A172 (cell line): ENCODE measurements around the gene SLC15A4. TPM values are rescaled to one million over a fixed set of nuclear protein-coding genes. Genes with fewer than 3 reads are reported as not detected.
"Not testable (repeated sequence)": the region's sequence is repeated elsewhere in the genome, so short reads cannot be mapped to it uniquely, and the experiment has no call there.

Experiments used
- DNase-seq: peaks from one replicate; pipeline ENCODE4 v3.0.0-alpha.2; 2015; ENCODE audit warnings: low spot score
- total RNA-seq: library from RNA; depleted of rRNA; stranded (reverse); fragments of >200 nt; shearing (Covaris generic); gene quantifications from 2 replicates; pipeline ENCODE4 v1.2.3, GENCODE V29; 2014; rRNA removed

SLC15A4 gene
- 26.7 and 30.3 TPM in 2 replicates for total RNA-seq

DNA sequence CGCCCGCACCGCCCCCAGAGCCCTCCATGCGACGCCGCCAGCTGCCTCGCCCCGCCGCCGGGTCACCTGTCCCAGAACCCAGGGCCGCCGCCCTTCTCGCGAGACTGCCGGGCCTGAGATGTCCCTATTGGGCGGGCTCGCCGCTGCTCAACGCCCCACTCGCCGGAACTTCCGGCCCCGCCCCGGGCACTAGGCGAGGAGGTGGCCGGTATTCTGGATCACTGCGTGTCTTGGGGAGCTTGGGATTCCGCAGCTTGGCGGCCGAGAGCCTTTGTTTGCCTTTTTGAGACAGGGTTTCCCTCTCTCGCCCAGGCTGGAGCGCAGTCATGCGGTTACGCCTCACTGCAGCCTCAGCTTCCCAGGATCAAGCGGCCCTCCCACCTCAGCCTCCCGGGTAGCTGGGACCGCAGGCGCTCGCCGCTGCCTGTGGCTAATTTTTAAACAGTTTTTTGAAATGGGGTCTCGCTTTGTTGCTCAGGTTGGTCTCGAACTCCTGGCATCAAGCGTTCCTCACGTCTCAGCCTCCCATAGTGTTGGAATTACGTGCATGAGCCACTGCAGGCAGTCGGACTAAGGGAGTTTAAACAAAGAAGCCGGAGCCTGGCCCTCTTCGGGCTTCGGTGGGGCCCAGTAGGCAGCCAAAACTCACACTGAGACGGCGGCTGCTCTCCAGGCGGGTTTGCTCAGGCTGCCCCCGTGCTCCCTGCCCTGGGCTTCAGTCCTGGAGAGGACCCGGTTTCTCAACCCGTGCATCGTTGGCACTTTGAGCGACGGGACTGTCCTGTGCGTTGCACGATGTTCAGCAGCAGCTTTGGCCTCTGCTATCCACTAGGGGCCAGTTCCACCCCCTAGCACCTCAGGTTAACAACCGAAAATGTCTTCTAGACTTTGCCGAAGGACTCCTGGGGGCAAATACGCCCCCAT is at the start of gene SLC15A4:
Gene SLC15A4, minus strand, starts transcription at position 43 of the 924 bp plus-strand sequence. Its CDS starts 15 bp downstream, at position 28.
- peak; percentile 82 for DNase-seq

DNA sequence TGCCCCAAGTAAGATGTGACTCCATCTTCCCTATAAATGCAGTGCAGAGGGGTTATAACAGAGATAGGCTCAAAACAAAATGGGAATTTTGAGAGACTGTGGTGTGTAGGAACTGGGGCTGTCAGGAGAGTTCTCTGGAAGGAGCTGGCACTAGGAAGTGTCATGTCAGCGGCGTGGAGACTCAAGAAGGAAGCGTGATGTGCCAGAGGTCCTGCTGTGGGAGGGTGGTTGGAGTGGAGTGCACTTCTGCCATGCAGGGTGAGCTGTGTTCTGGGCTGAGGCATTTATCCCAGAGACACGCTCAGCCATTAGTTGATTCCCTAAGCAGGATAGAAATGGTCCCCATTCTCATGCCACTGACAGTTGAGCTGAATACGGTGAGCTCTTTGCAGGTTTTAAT is 48.5 kb upstream of the SLC15A4 start:
- DNase-seq = no peak

DNA sequence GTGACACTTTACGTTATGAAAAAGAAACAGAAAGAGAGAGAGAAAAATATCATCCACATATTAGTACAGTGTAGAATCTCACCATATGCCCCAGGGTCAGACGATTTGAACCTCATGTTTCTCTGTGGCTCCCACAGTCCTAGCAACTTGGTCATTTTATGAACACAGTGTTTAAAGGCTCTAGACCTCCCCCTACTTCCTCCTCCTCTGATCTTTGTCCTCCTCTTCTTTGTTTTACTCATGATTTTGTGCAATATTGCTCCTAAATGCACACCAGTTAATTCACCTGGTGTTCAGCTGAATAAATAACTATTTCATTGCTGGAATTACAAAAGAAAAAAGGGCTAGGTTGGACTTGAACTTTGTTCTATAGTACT is 47.7 kb upstream of the SLC15A4 start:
- no peak for DNase-seq

DNA sequence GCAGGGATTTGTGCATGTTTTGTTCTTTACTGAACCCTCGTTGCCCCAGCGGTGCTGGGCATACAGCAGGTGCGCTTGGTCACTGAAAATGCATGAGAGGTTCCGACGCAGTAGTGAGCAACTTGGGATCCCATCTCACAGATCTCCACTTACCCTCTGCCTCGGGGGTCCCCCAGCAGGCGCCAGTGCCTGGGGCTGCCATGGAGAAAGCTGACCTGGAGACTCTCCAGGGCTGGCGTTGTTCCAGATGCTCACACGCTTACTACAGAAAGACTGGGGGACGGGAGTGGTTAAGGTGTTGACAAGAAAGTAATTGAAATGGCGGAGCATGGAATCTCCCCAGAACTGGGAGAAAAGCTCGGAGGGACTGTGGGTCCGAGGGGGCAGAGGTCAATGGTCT is 43.7 kb upstream of the SLC15A4 start:
- no peak for DNase-seq

DNA sequence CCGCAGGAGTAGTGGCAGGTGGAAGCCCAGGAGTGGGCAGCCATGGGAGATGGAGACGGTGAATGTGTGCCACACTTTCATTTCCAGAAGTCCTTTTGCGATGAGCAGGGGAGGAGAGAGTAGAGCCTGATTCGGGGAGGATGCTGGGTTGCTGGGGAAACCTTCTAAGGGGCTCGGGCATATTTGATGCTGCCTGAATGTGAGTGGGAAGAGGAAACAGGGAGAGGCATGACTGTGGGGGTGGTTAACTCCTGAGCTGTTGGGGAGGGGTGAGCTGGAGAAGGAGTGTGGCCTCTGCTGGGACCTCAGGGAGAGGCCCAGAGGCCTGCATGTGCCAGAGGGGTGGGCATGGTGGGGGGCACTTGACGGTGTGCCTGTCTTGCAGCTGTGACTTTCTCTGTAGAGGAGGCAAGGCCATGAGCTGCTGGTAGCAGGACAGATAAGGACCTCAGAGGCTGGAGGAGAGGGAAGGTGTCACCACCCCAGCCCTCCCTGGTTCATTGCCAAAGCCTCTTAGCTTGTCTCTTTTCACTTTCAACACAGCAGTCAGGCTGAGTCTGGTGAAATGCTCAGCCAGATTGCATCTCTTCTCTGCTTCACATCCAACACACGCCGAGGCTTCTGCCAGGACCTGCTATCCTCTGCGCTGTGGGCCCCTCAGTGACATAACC is 40.9 kb upstream of the SLC15A4 start:
- no peak for DNase-seq

DNA sequence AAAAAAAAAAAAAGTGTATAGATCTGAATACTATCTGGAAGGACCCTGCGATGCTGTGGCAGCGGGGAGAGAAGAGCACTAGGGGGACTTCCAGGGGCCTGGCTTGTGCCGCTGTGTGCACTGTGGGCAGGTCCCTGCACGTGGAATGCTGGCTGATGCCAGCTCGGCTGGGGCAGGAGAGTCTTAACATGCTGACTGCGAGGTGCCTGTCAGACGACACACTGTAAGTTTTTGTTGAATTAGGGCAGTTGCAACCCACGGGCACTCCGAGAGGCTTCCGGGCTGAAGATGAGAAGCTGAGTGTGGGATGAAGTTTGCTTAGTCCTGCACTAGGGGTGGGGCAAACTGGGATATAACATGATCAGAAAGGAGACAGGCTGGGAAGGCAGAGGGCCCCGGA is 40.2 kb upstream of the SLC15A4 start:
- no peak for DNase-seq

DNA sequence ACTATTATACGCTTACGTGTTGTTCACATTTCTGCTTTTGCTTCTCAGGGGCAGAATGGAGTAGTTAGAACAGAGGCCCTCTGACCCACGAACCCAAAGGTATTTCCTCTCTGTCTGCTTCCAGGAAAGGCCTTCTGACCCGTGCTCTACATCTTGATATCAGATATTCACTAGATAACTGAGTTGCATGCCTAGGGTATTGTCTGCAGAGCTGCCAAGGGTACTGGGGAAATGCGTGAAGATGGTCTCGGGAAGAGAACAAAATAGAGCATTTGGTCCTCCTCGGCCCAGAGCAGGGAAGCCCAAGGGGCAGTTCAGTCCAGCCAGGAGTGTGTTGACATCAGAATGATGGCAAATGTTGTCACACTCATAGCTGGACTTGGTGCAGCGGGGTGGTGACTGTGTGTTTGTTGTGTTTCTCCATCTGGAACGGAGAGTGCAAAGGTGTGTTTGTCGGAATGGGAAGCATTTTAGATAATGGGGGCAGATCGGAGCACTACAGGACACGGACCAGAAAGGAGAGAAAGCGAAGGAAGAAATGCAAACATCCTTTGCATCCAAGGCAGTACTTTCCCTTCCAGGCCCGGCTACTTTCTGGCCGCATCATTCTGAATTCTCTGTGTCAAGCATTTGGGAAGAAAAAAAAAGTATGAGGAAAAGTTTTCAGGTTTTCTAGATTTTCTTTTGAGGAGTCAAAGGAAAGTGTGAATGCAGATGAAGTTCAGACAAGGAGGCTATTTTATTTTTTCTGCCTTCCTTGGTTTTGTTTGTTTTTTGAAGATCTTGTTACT is 37.7 kb upstream of the SLC15A4 start:
- no peak for DNase-seq

DNA sequence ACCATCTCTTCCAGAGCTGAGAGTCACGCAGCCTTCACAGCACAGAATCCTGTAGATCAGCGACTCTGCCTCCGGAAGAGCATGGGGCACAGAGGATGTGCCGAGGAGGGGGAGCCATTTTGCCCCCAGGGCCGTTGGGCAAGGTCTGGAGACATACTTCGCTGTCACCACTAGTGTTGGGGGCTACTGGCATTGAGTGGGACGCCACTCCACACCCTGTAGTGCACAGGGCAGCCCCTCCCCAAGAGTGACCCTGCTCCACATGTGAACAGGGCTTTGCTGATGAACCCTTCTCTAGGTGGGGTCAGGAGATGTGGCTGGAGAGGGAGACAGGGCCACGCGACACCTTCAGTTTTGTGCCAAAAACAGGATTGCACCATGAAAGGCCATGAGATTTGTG is 35.6 kb upstream of the SLC15A4 start:
- no peak for DNase-seq

DNA sequence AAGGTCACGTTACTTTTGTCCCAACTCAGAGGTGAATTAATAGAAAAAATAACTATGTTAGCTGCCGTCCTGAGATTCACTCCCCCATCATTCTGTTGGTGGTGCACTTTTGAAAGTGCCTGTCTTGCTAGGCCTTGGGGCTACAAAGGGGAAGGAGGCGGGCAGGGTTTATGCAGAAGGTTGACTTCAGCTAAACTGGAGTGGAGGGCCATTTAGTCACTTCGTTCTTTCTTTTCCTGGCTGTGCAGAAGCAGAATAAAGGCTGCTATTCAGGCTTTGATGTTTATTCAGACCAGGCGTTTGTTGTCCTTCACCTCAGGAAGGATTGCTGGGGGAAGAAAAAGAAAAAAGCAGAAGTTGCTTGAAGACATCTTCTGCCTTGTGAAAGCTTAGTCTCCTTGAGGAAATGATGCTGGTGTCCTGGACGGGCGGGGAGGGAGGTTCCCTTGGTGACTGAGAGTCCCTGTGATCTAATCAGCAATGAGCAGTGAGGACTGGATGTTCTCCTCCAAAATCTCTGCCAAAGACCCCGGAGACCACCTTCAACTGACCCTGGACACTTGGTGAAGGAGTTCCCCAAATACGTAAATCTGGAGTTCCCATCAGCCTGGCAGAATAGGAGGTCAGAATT is 33.5 kb upstream of the SLC15A4 start:
- no peak for DNase-seq

DNA sequence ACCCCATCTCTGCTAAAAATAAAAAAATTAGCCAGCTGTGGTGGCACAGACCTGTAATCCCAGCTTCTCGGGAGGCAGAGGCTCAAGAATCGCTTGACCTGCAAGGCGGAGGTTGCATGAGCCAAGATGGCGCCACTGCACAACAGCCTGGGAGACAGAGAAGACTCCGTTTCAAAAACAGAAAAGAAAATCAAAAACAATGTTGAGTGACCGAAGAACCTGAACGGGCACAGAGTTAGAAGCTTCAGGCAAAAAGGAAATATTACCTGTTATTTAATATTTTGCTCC is 33.0 kb upstream of the SLC15A4 start:
- DNase-seq = no peak

DNA sequence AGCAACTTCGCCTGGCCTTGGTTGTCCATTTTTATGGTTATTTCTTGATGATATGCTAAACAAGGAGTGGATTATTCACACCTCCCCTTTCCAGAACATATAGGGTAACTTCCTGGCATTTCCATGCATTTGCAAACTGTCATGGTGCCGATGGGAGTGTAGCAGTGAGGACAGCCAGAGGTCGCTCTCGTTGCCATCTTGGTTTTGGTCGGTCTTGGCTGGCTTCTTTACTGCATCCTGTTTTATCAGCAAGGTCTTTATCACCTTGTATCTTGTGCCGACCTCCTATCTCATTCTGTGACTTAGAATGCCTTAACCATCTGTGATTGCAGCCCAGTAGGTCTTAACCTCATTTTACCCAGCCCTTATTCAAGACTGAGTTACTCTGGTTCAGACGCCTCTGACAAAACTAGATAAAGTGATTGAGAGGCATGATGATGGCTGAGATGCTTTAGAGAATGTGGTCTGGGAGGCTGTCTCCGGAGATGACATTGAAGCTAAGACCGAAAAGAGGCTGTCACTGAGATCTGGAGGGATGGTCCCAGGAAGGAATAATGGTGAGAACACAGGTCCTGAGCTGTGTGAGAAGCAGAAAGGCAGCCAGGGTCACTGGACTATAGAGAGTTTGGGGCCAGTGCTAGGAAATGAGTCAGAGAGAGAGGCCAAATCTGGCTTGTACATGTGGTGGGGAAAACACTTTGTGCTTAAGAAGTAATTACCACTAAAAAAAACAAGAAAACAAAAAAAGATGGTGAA is 32.5 kb upstream of the SLC15A4 start:
- DNase-seq = no peak

DNA sequence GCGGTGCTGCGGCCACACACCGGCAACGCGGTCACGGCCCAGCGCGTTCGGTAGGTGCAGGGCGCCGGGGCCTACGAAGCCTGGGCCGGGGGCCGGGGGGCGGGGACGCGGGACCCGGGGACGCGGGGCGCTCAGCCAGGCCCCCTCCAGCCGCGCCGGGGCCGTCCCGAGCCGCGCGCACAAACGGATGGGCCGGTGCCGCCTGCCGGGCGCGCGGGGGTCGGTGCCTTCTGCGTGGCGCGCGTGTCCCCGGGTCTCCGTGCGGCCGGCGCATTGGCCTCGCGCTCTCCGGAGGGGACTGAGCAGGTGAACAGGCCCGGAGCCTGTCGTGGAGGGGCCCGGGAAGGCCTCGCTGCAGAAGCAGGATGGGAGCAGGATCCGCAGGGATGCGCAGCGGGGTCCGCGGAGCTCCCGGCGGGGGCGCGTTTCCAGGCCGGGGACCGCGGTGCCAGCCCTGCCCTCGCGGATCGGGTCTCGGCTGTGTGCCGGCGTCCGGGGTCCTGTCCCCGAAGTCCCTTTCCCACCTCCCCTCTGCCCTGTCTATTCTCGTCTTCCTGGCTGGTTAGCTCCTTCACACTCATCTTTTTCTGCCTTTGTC is 29.9 kb upstream of the SLC15A4 start:
- DNase-seq = no peak

DNA sequence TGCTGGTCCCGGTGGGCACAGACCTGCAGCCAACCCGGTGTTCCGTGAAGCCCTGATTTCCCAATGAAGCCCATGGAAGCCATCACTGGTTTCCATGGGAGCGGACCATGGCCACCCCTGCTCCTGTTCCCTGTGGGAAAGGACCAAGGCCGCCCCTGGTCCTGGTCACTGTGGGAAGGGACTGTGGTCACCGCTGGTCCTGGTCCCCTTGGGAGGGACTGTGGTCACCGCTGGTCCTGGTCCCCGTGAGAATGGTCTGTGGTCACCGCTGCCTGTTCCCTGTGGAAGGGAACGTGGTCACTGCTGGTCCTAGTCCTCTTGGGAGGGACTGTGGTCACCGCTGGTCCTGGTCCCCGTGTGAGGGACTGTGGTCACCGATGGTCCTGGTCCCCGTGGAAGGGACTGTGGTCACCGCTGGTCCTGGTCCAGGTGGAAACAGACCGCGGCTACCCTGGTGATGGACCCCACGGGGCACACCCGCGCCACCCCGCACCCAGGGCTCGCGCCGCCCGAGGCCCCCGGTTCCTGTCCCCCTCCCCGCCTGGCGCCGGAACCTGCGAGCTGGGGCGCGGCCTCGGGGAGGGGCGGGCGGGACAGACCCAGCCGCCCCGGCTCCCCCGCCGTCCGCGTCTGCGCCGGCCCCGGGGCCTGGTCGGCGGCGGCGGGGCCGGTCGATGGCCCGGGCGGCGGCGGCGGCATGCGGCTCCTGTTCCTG is 29.3 kb upstream of the SLC15A4 start, which contains the start of gene GLT1D1:
Gene GLT1D1, plus strand, starts transcription at position 594 of the 715 bp plus-strand sequence. Its CDS starts 104 bp downstream, at position 698.
- DNase-seq = no peak

DNA sequence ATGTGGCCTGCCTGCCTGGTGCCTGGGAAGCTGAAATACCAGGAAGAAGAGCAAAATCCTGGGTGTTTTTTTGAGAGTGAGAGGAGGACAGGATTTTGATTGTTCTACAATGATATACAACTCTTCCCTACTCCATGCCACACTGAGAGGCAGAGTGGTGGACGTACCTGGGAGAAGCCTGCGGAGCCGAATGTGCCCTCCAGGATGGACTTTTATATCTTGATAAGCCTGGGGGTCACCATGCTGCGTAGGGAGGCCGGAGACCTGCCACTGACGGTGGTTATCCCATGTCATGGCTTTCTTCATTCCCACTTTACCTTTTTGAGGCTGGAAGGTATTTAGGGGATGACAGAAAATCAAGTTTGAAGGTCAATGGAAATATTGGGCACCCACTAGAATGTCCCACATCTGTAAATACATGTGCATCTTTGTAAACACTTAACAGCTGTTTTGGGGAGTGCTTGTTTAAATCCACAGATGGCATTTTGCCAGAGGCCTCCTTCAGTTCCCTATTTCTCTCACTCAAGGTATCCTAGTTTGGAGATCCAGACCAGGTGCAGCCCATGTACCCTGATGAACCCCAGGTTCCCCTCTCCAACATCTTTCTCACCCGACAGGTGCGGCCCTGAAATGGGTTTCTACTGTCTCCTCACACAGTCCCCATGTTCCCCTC is 28.4 kb upstream of the SLC15A4 start:
- DNase-seq = no peak

DNA sequence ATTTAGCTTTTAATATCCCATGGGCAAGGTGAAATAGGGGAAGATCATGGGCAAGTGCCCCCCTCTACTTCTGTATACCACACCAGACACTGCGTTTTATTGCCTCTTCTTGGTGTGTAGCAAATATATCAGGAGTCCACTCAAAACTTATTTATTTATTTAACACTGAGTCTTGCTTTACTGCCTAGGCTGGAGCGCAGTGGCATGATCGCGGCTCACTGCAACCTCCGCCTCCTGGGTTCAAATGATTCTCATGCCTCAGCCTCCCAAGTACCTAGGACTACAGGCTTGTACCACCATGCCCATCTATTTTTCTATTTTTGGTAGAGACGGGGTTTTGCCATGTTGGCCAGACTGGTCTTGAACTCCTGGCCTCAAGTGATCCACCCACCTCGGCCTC is 27.7 kb upstream of the SLC15A4 start:
- not testable (repeated sequence) for DNase-seq

DNA sequence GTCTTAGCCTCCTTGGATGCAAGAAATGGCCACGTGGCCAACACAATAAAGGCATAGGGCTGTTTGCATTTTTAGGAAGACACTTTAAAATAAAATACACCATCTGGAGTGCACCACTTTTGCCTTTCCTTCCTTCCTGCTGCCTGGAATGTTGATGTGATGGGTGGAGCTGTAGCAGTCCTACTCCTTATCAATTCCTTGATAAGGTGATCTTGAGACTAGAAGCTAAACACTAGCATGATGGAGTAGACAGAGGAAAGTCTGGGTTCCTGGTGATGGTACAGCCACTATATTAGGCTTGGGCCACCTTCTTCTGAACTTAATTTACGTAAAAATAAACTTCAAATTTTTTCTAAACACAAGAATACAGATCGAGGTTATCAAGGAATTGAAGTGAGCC is 26.6 kb upstream of the SLC15A4 start:
- DNase-seq = no peak

DNA sequence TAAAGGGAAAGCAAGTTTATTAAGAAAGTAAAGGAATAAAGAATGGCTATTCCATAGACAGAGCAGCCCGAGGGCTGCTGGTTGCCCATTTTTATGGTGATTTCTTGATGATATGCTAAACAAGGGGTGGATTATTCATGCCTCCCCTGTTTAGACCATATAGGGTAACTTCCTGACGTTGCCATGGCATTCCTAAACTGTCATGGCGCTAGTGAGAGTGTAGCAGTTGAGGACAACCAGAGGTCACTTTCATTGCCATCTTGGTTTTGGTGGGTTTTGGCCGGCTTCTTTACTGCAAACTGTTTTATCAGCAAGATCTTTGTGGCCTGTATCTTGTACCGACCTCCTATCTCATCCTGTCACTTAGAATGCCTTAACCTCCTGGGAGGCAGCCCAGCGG is 26.0 kb upstream of the SLC15A4 start:
- DNase-seq = not testable (repeated sequence)

DNA sequence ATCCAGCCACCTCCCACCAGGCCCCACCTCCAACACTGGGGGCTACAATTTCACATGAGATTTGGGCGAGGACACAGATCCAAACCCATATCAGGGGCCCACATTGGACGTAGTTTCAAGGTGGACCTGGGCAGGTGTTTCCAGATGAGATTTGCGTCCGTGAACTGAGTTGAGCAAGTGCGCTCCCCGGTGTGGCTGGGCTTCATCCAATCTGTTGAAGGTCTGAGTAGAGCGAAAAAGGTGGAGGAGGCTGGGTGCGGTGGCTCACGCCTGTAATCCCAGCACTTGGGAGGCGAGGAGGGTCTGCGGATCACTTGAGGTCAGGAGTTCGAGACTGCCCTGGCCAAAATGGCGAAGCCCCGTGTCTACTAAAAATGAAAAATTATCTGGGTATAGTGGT is 24.6 kb upstream of the SLC15A4 start:
- no peak for DNase-seq

DNA sequence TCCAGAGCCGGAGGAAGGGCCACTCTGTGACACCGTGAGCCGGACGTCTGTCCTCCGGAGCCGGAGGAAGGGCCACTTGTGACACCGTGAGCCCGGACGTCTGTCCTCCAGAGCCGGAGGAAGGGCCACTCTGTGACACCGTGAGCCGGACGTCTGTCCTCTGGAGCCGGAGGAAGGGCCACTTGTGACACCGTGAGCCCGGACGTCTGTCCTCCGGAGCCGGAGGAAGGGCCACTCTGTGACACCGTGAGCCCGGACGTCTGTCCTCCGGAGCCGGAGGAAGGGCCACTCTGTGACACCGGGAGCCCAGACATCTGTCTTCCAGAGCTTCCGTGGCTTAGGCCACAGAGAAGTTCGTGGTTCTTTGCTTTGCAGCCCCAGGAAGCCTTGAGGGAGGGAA is 22.9 kb upstream of the SLC15A4 start:
- DNase-seq = not testable (repeated sequence)
